GM12873 (cell line): ENCODE data around the gene TUBGCP6.

ENCODE experiments used
- CTCF ChIP-seq: IDR thresholded peaks from 2 replicates; pipeline ENCODE4 v1.5.1; 2012; ENCODE audit warnings: low read depth, mild to moderate bottlenecking, moderate library complexity, low read length, control low read depth; ENCODE audit not compliant: insufficient read depth; ENCODE audit errors: missing control alignments

Gene TUBGCP6

GRCh38 chr22:50270666-50271394 lies 26.0 kb upstream of the TUBGCP6 start:
- TF ChIP-seq CTCF: no peak

GRCh38 chr22:50269970-50270665 lies 25.3 kb upstream of the TUBGCP6 start, which contains the start of gene MAPK11:
Gene MAPK11, minus strand, starts transcription at chr22:50270380. Its CDS starts 88 bp downstream, at chr22:50270292.
- no peak for TF ChIP-seq CTCF

- TF ChIP-seq CTCF: no peak
These were observed 24.7 kb upstream of the TUBGCP6 start for GRCh38 chr22:50269573-50269969.

- no peak for TF ChIP-seq CTCF
These were observed 23.9 kb upstream of the TUBGCP6 start for GRCh38 chr22:50268655-50269113.

- peak; percentile 32 for TF ChIP-seq CTCF
These were observed 23.0 kb upstream of the TUBGCP6 start for GRCh38 chr22:50267591-50268390.

GRCh38 chr22:50266994-50267393 lies 22.2 kb upstream of the TUBGCP6 start:
- no peak for TF ChIP-seq CTCF
